GM18868 (cell line): ENCODE measurements around the gene RNLS.

Source experiments
- ATAC-seq: cut with Tn5 transposase; IDR thresholded peaks from one replicate; pipeline ENCODE4 v1.9.1; 2021; ENCODE audit warnings: mild to moderate bottlenecking, moderate library complexity; ENCODE audit not compliant: unreplicated experiment

RNLS gene

GRCh38 chr10:88347597-88348304, 235.4 kb downstream of the RNLS start:
- ATAC-seq: no peak

- ATAC-seq: no peak
Observed at GRCh38 chr10:88347022-88347421, 236.1 kb downstream of the RNLS start.

- ATAC-seq: no peak
Observed at GRCh38 chr10:88346144-88346977, 236.8 kb downstream of the RNLS start.

GRCh38 chr10:88343761-88344484, 239.2 kb downstream of the RNLS start:
- no peak for ATAC-seq

GRCh38 chr10:88342733-88343310, 240.3 kb downstream of the RNLS start:
- ATAC-seq: no peak

GRCh38 chr10:88337134-88337533, 246.0 kb downstream of the RNLS start:
- ATAC-seq: no peak

GRCh38 chr10:88336334-88336733, 246.8 kb downstream of the RNLS start:
- no peak for ATAC-seq

- ATAC-seq: no peak
Observed at GRCh38 chr10:88333248-88333630, 249.9 kb downstream of the RNLS start.

- no peak for ATAC-seq
Observed at GRCh38 chr10:88332503-88333247, 250.4 kb downstream of the RNLS start.

- no peak for ATAC-seq
Observed at GRCh38 chr10:88330174-88330573, 252.9 kb downstream of the RNLS start.

- ATAC-seq: no peak
Observed at GRCh38 chr10:88322324-88323063, 260.6 kb downstream of the RNLS start.

GRCh38 chr10:88319960-88320517, 263.1 kb downstream of the RNLS start:
- ATAC-seq: no peak

- ATAC-seq: no peak
Observed at GRCh38 chr10:88318803-88319202, 264.3 kb downstream of the RNLS start.

GRCh38 chr10:88317099-88317498, 266.0 kb downstream of the RNLS start:
- no peak for ATAC-seq

- ATAC-seq: no peak
Observed at GRCh38 chr10:88316292-88316861, 266.7 kb downstream of the RNLS start.

- no peak for ATAC-seq
Observed at GRCh38 chr10:88315755-88316154, 267.4 kb downstream of the RNLS start.

- ATAC-seq: no peak
Observed at GRCh38 chr10:88314362-88314761, 268.8 kb downstream of the RNLS start.

GRCh38 chr10:88313878-88314277, 269.2 kb downstream of the RNLS start:
- ATAC-seq: no peak

- ATAC-seq: no peak
Observed at GRCh38 chr10:88312855-88313254, 270.3 kb downstream of the RNLS start.
